Spinal cord (tissue), 10 donors: ENCODE measurements around the gene HUNK. TPM values are rescaled to one million over a fixed set of nuclear protein-coding genes. Genes with fewer than 3 reads are reported as not detected.
A peak's percentile ranks its signal among the peaks of the same experiment; 100 is the strongest.

ENCODE experiments used
- DNase-seq, 6 donors: peaks; one replicate each; pipeline versions ENCODE4 v3.0.0 to v3.0.0-alpha.2; 2013 to 2015; ENCODE audit warnings: low spot score in 6 of 6, low read depth in 4 of 6
- H3K27ac ChIP-seq: one replicate; pipeline ENCODE4 v1.5.1; 2013; ENCODE audit warnings: low read depth, low read length, control low read depth
- H3K27me3 ChIP-seq: one replicate; pipeline ENCODE4 v1.6.1; 2013; ENCODE audit warnings: low read length; ENCODE audit not compliant: control insufficient read depth, insufficient read depth
- H3K36me3 ChIP-seq: one replicate; pipeline ENCODE4 v1.6.1; 2013; ENCODE audit warnings: low read length; ENCODE audit not compliant: control insufficient read depth, insufficient read depth
- H3K4me1 ChIP-seq: one replicate; pipeline ENCODE4 v1.6.1; 2013; ENCODE audit warnings: low read length; ENCODE audit not compliant: control insufficient read depth, insufficient read depth
- H3K4me3 ChIP-seq: one replicate; pipeline ENCODE4 v1.5.1; 2013; ENCODE audit warnings: low read depth, low read length, control low read depth
- H3K9me3 ChIP-seq: one replicate; pipeline ENCODE4 v1.6.1; 2013; ENCODE audit warnings: low read length; ENCODE audit not compliant: control insufficient read depth, insufficient read depth
- WGBS: methylation state at CpG from one replicate; pipeline ENCODE4 v1.1.5; 2013; ENCODE audit warnings: missing lambda C conversion rate; ENCODE audit not compliant: insufficient coverage; 5-methylcytosine and 5-hydroxymethylcytosine counted together
- polyA plus RNA-seq, 2 donors: library from polyadenylated mRNA; unstranded; fragments of 120-200 nt; gene quantifications; one replicate each; pipeline ENCODE4 v1.2.1, GENCODE V29; 2013; ENCODE audit not compliant: insufficient read length in 2 of 2
- total RNA-seq, 2 donors: library from RNA; depleted of rRNA in 1 of 2; stranded (reverse); fragments of 120-200 nt in 1 of 2; fragments of >200 nt in 1 of 2; gene quantifications; one replicate each; pipeline versions ENCODE4 v1.2.3 to v1.2.4, GENCODE V29; 2013 to 2014
- donor health status: healthy.

HUNK gene
- total and polyA plus RNA-seq, 4 donors: 3.0 to 8.2 (median 6.3) TPM

GRCh38 chr21:31877463-31877957, 4.7 kb downstream of the HUNK start:
- 94% methylated on average over 4 of the region's 5 CpGs for WGBS
- no peak for DNase-seq
- Histone ChIP-seq H3K4me1 (peaks cover 39% of the 10 kb centered on the region), H3K36me3 (no peaks in the 10 kb centered on the region), H3K4me3 (no peak overlapping the region), H3K27me3 (peaks cover 5% of the 10 kb centered on the region), H3K27ac (no peak overlapping the region), H3K9me3 (no peaks in the 10 kb centered on the region)

GRCh38 chr21:31878831-31879230, 6.0 kb downstream of the HUNK start:
- 86% methylated on average over 1 of the region's 2 CpGs for WGBS
- no peak overlapping the region for H3K27ac ChIP-seq
- H3K9me3 ChIP-seq: no peaks in the 10 kb centered on the region
- no peak overlapping the region for H3K4me3 ChIP-seq
- DNase-seq: no peak
- peaks cover 38% of the 10 kb centered on the region for H3K4me1 ChIP-seq
- no peaks in the 10 kb centered on the region for H3K36me3 ChIP-seq
- H3K27me3 ChIP-seq: peaks cover 4% of the 10 kb centered on the region

DNA sequence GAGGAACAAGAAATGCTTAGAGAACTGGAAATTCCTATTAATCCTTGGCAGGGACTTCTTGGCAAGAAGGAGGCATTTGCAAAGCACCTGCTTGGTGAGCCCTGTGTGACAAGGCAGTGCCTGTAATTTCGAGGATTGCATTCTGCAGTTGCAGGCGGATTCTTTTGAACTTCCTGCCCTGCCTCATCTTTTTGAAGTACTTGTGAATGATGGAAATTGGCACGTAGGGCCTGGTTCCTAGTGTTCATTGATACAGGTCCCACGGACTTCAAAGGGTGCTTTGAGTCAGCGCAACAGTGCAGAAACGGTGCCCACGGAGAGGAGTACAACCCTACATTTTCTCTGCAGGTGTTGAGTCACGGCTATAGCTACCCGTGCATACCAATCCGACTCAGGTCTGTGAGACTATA, 6.4 kb downstream of the HUNK start:
- 44% methylated on average over 10 of the region's 10 CpGs for WGBS
- H3K27me3 ChIP-seq: peaks cover 4% of the 10 kb centered on the region
- H3K9me3 ChIP-seq: no peaks in the 10 kb centered on the region
- DNase-seq: peak in 2 of 6 donors; percentile 37 to 40
- no peak overlapping the region for H3K4me3 ChIP-seq
- H3K4me1 ChIP-seq: peaks cover 35% of the 10 kb centered on the region
- no peaks in the 10 kb centered on the region for H3K36me3 ChIP-seq
- H3K27ac ChIP-seq: no peak overlapping the region

DNA sequence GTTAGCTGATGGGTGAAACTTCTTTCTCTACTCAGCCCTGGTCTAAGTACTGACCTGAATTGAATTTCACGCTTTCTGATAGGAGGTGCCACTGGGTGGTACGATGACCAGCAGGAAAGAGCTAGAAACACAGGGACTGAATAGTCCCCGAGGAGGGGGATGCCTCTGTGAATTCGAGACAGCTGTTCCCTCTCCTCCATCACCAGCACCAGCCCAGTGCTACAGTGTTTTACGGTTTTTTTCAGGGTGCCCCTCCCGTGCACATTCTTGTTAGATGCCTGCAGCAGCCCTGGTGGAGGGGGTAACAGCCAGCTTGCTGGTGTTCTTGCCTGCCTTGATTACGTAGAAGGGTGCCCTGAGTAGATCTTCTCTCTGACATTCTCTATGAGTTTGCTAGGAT, 7.1 kb downstream of the HUNK start:
- DNase-seq: no peak
- Histone ChIP-seq H3K27ac (no peak overlapping the region), H3K27me3 (peaks cover under 1% of the 10 kb centered on the region), H3K9me3 (no peaks in the 10 kb centered on the region), H3K36me3 (no peaks in the 10 kb centered on the region), H3K4me1 (peaks cover 28% of the 10 kb centered on the region), H3K4me3 (no peak overlapping the region)
- 34% methylated on average over 3 of the region's 7 CpGs for WGBS

GRCh38 chr21:31880816-31881215, 8.0 kb downstream of the HUNK start:
- WGBS: 90% methylated on average over 8 of the region's 8 CpGs
- DNase-seq: no peak
- Histone ChIP-seq H3K27ac (no peak overlapping the region), H3K4me3 (no peak overlapping the region), H3K4me1 (peaks cover 20% of the 10 kb centered on the region), H3K27me3 (no peaks in the 10 kb centered on the region), H3K36me3 (no peaks in the 10 kb centered on the region), H3K9me3 (no peaks in the 10 kb centered on the region)

DNA sequence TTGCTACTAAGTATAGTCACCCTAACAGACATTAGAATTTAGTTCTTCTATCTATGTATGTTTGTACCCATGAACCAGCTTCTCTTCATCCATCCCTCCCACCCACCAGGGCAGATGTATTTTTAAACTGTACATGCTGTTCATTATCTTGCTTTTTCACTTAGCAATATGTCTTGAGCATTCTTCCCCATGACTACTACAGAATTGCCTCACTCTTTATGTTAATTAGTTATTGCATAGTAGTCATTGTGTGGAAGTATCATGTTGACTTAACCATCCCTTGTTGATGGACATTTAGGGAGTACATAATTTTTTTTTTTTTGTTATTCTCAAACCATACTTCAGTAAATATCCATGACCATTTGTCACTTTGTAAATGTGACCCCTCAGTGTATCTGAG, 9.9 kb downstream of the HUNK start:
- Histone ChIP-seq H3K4me3 (no peak overlapping the region), H3K9me3 (no peaks in the 10 kb centered on the region), H3K27me3 (no peaks in the 10 kb centered on the region), H3K36me3 (no peaks in the 10 kb centered on the region), H3K27ac (no peak overlapping the region), H3K4me1 (peaks cover 21% of the 10 kb centered on the region)
- DNase-seq: no peak

DNA sequence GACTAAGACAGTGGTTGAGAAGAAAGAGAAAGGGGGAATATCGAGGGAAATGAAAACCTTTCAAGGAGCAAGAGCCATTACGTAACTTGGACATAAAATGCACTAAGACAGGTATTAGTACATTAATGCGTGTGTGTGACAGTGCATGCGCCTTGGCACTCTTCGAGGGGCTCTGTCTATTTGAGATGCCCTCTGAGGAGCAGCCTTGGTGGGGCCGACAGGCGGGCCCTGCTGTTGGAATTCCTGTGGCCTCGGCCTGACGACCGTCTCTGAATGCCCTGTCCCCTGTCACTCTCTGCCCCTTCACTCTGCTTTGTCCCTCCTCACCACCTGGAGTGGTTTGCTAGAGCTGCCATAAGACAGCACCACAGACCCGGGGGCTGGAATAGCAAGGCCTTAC, 12.3 kb downstream of the HUNK start:
- Histone ChIP-seq H3K9me3 (no peaks in the 10 kb centered on the region), H3K27me3 (no peaks in the 10 kb centered on the region), H3K36me3 (no peaks in the 10 kb centered on the region), H3K4me3 (no peak overlapping the region), H3K27ac (no peak overlapping the region), H3K4me1 (peaks cover 10% of the 10 kb centered on the region)
- WGBS: 95% methylated on average over 10 of the region's 11 CpGs
- no peak for DNase-seq

- Histone ChIP-seq H3K4me3 (no peak overlapping the region), H3K9me3 (no peaks in the 10 kb centered on the region), H3K36me3 (no peaks in the 10 kb centered on the region), H3K4me1 (peaks cover 5% of the 10 kb centered on the region), H3K27ac (no peak overlapping the region), H3K27me3 (no peaks in the 10 kb centered on the region)
- 91% methylated on average over 4 of the region's 5 CpGs for WGBS
- no peak for DNase-seq
These were observed 14.1 kb downstream of the HUNK start for GRCh38 chr21:31886915-31887314.

DNA sequence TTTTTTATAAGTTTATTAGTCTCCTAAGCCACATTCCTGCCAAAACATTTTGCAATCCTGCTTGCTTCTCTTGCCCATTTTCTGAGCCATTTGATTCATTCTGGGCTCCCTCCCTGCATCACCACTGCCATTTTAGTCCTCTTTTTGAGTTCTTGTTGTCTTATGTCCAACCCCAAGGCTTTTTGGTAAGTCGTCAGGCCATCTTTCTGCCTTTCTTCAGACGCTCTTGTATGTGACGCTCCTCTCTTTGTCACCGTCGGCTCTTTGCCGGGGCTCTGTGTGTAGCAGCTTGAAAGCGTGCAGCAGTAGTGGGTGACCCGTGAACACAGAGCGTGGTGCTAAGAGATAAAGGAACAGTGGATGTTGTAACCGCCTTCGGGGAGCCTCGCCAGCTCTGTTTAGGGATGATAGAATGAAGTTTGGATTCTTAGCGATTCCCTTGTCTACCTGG, 14.6 kb downstream of the HUNK start:
- WGBS: 54% methylated on average over 13 of the region's 13 CpGs
- Histone ChIP-seq H3K27me3 (no peaks in the 10 kb centered on the region), H3K27ac (no peak overlapping the region), H3K4me1 (peaks cover 5% of the 10 kb centered on the region), H3K36me3 (no peaks in the 10 kb centered on the region), H3K9me3 (no peaks in the 10 kb centered on the region), H3K4me3 (no peak overlapping the region)
- DNase-seq: peak in 2 of 6 donors; percentile 60 to 81

- no peaks in the 10 kb centered on the region for H3K27me3 ChIP-seq
- 28% methylated on average over 3 of the region's 8 CpGs for WGBS
- H3K36me3 ChIP-seq: no peaks in the 10 kb centered on the region
- H3K27ac ChIP-seq: no peak overlapping the region
- H3K4me3 ChIP-seq: no peak overlapping the region
- H3K9me3 ChIP-seq: no peaks in the 10 kb centered on the region
- peaks cover 5% of the 10 kb centered on the region for H3K4me1 ChIP-seq
- peak in 1 of 6 donors; percentile 30 for DNase-seq
These were observed 16.1 kb downstream of the HUNK start for GRCh38 chr21:31888936-31889371.
